Astrocyte (in vitro differentiated cells and primary cell): Measurements from ENCODE around the gene MEP1A. TPM values are rescaled to one million over a fixed set of nuclear protein-coding genes. Genes with fewer than 3 reads are reported as not detected.

Source experiments
- DNase-seq: peaks from one replicate; pipeline ENCODE4 v3.0.0-alpha.2; 2010; ENCODE audit warnings: low read depth
- FAIRE-seq: peaks from 2 replicates; lab custom pipeline; 2011; peaks lifted over from hg19 to GRCh38; lab: Jason Lieb, UNC
- H2AFZ ChIP-seq: 2 replicates; pipeline ENCODE4 v1.6.0; 2012; ENCODE audit warnings: low read depth, low read length, inconsistent platforms
- H3K27ac ChIP-seq: 2 replicates; pipeline ENCODE4 v1.5.1; 2011; ENCODE audit warnings: low read depth, low read length, inconsistent platforms
- H3K27me3 ChIP-seq: 2 replicates; pipeline ENCODE4 v1.6.0; 2011; ENCODE audit warnings: low read length, inconsistent platforms; ENCODE audit not compliant: insufficient read depth
- H3K36me3 ChIP-seq: 2 replicates; pipeline ENCODE4 v1.5.1; 2011; ENCODE audit warnings: low read length, inconsistent platforms; ENCODE audit not compliant: insufficient read depth
- H3K4me1 ChIP-seq: 2 replicates; pipeline ENCODE4 v1.5.1; 2011; ENCODE audit warnings: low read length, inconsistent platforms; ENCODE audit not compliant: insufficient read depth
- H3K4me2 ChIP-seq: 2 replicates; pipeline ENCODE4 v1.6.0; 2012; ENCODE audit warnings: low read length, inconsistent platforms
- H3K4me3 ChIP-seq: 2 replicates; pipeline ENCODE4 v1.5.1; 2011; ENCODE audit warnings: low read depth, mild to moderate bottlenecking, low read length, inconsistent platforms; ENCODE audit not compliant: insufficient read depth
- H3K79me2 ChIP-seq: 2 replicates; pipeline ENCODE4 v1.6.0; 2012; ENCODE audit warnings: mild to moderate bottlenecking, low read length, inconsistent platforms; ENCODE audit not compliant: insufficient read depth
- H3K9ac ChIP-seq: 2 replicates; pipeline ENCODE4 v1.6.0; 2012; ENCODE audit warnings: mild to moderate bottlenecking, low read length, inconsistent platforms
- H3K9me3 ChIP-seq: 2 replicates; pipeline ENCODE4 v1.5.1; 2012; ENCODE audit warnings: low read depth, mild to moderate bottlenecking, low read length, inconsistent platforms; ENCODE audit not compliant: insufficient read depth
- H4K20me1 ChIP-seq: 2 replicates; pipeline ENCODE4 v1.6.0; 2012; ENCODE audit warnings: low read length, inconsistent platforms; ENCODE audit not compliant: insufficient read depth
- H3K27ac Mint-ChIP-seq: one replicate; pipeline ENCODE4 v1.8.0; 2021; ENCODE audit warnings: mild to moderate bottlenecking, mixed read lengths; ENCODE audit not compliant: unreplicated experiment
- H3K27me3 Mint-ChIP-seq: one replicate; pipeline ENCODE4 v1.8.0; 2021; ENCODE audit warnings: low read depth, mixed read lengths; ENCODE audit not compliant: unreplicated experiment
- H3K36me3 Mint-ChIP-seq: one replicate; pipeline ENCODE4 v1.8.0; 2021; ENCODE audit warnings: low read depth, mixed read lengths; ENCODE audit not compliant: unreplicated experiment
- H3K4me1 Mint-ChIP-seq: one replicate; pipeline ENCODE4 v1.8.0; 2021; ENCODE audit warnings: low read depth, mixed read lengths; ENCODE audit not compliant: unreplicated experiment
- H3K4me3 Mint-ChIP-seq: one replicate; pipeline ENCODE4 v1.8.0; 2021; ENCODE audit warnings: mild to moderate bottlenecking, moderate library complexity, mixed read lengths; ENCODE audit not compliant: unreplicated experiment
- H3K9me3 Mint-ChIP-seq: one replicate; pipeline ENCODE4 v1.8.0; 2021; ENCODE audit warnings: mild to moderate bottlenecking, mixed read lengths; ENCODE audit not compliant: unreplicated experiment
- CTCF ChIP-seq: IDR thresholded peaks from 2 replicates; pipeline ENCODE4 v1.5.1; 2011; ENCODE audit warnings: low read depth, mild to moderate bottlenecking, inconsistent platforms, low read length, moderate library complexity; ENCODE audit not compliant: insufficient read depth
- EZH2 ChIP-seq: IDR thresholded peaks from 2 replicates; pipeline ENCODE4 v1.6.1; 2012; ENCODE audit warnings: mild to moderate bottlenecking, low read length, inconsistent platforms; ENCODE audit not compliant: insufficient read depth
- total RNA-seq: library from RNA; stranded (reverse); gene quantifications from 2 replicates; pipeline ENCODE4 v1.2.1, GENCODE V29; 2021

Gene MEP1A
- total RNA-seq, 1 donor from 2014 or later = not detected

- no peak for FAIRE-seq
- H2AFZ ChIP-seq = no peak overlapping the region
- H3K9ac ChIP-seq = no peak overlapping the region
Measured at GRCh38 chr6:46756469-46757213, 36.5 kb upstream of the MEP1A start.

GRCh38 chr6:46757214-46757596, 36.0 kb upstream of the MEP1A start:
- Histone ChIP-seq H3K9ac (no peak overlapping the region), H2AFZ (no peak overlapping the region), H3K4me1 (peaks cover 5% of the 10 kb centered on the region), H3K36me3 (no peaks in the 10 kb centered on the region), H3K9me3 (no peaks in the 10 kb centered on the region), H3K4me3 (no peak overlapping the region), H3K27ac (no peak overlapping the region), H3K4me2 (peak overlapping the region; percentile 7), H4K20me1 (no peaks in the 10 kb centered on the region), H3K27me3 (no peaks in the 10 kb centered on the region), H3K79me2 (no peaks in the 10 kb centered on the region)
- Mint-ChIP-seq H3K4me1 (no peaks in the 10 kb centered on the region), H3K27ac (no peak overlapping the region), H3K4me3 (no peak overlapping the region), H3K27me3 (no peaks in the 10 kb centered on the region), H3K36me3 (no peaks in the 10 kb centered on the region), H3K9me3 (no peaks in the 10 kb centered on the region)
- FAIRE-seq = no peak
- DNase-seq = no peak
- TF ChIP-seq EZH2 (no peak), CTCF (no peak)

More at GRCh38 chr6:46756469-46757213, 36.5 kb upstream of the MEP1A start:
- Histone ChIP-seq H3K79me2 (no peaks in the 10 kb centered on the region), H3K36me3 (no peaks in the 10 kb centered on the region), H3K4me2 (peak overlapping the region; percentile 7), H3K27me3 (no peaks in the 10 kb centered on the region), H4K20me1 (no peaks in the 10 kb centered on the region), H3K27ac (no peak overlapping the region), H3K9me3 (no peaks in the 10 kb centered on the region), H3K4me3 (no peak overlapping the region), H3K4me1 (peaks cover 5% of the 10 kb centered on the region)
- H3K36me3 Mint-ChIP-seq = no peaks in the 10 kb centered on the region
- H3K9me3 Mint-ChIP-seq = no peaks in the 10 kb centered on the region
- no peak for DNase-seq
- no peaks in the 10 kb centered on the region for H3K27me3 Mint-ChIP-seq
- no peak overlapping the region for H3K27ac Mint-ChIP-seq
- H3K4me3 Mint-ChIP-seq = no peak overlapping the region
- TF ChIP-seq EZH2 = no peak
- TF ChIP-seq CTCF = no peak
- H3K4me1 Mint-ChIP-seq = no peaks in the 10 kb centered on the region
